SH-SY5Y (cell line): Measurements from ENCODE around the gene CLDN22.

Experiments used
- GATA2 ChIP-seq: IDR thresholded peaks from 2 replicates; pipeline ENCODE4 v1.6.1; 2011; ENCODE audit warnings: mild to moderate bottlenecking, low read depth, low read length
- GATA3 ChIP-seq: IDR thresholded peaks from 2 replicates; pipeline ENCODE4 v1.6.1; 2011; ENCODE audit warnings: low read depth, mild to moderate bottlenecking, low read length, moderate library complexity

CLDN22 gene

DNA sequence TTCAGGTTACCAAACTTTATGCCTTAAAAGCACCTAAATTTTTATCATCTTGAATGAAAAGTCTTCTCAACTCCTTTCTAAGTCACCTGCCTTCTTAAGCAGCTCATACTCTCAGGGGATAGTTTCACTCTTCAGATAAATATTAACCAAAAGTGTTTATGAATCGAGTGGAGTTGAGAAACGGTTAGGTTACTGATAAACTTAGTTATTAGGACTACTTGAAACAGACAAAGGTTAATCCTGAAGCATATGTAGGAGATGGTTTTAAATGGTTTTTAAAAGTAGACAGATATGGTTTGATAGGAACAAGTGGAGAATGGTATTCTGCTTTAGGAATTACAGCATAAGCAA, 32.8 kb downstream of the CLDN22 start:
- TF ChIP-seq GATA2 (no peak), GATA3 (no peak)

- TF ChIP-seq GATA3 (no peak), GATA2 (no peak)
Measured at GRCh38 chr4:183286590-183287308, 33.3 kb downstream of the CLDN22 start.

DNA sequence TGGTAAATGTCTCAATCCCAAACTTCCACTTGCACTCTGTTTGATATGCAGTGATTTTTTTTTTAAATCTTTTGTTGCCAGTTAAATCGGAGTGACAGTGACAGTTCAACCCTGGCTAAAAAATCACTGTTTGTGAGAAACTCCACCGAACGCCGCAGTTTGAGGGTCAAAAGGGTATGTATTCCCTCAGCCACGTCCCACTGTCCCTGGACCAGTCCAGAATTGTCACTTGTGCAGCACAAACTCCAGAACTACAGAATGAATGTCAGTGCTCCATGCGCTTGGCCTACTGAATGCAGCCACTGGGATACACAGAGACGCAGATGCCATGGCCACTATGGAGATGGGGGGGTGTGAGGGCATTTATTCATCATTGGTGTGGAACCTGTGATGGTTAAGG, 34.2 kb downstream of the CLDN22 start:
- TF ChIP-seq GATA2 (no peak), GATA3 (no peak)

- TF ChIP-seq GATA3: no peak
- no peak for TF ChIP-seq GATA2
Measured at GRCh38 chr4:183284965-183285364, 35.1 kb downstream of the CLDN22 start.

- TF ChIP-seq GATA3 (no peak), GATA2 (no peak)
Measured at GRCh38 chr4:183284258-183284785, 35.8 kb downstream of the CLDN22 start.

DNA sequence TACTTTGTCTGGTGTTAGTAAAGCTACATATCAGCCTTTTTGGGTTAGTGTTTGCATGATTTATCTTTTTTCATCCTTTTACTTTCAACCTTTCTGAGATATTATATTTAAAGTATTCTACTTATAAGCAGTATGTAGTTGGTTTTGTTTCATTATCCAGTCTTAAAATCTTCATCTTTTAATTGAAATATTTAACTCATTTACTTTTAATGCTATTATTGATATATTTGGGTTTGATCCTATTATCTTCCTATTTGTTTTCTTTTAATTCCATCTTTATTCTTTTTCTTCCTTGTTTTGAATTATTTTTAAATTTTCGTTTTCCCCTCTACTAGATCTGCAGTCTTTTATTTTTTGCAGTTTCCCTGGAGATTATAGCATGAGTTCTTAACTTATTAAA, 44.0 kb downstream of the CLDN22 start:
- TF ChIP-seq GATA3 (no peak), GATA2 (no peak)

GRCh38 chr4:183272384-183272783, 47.7 kb downstream of the CLDN22 start:
- no peak for TF ChIP-seq GATA3
- no peak for TF ChIP-seq GATA2

DNA sequence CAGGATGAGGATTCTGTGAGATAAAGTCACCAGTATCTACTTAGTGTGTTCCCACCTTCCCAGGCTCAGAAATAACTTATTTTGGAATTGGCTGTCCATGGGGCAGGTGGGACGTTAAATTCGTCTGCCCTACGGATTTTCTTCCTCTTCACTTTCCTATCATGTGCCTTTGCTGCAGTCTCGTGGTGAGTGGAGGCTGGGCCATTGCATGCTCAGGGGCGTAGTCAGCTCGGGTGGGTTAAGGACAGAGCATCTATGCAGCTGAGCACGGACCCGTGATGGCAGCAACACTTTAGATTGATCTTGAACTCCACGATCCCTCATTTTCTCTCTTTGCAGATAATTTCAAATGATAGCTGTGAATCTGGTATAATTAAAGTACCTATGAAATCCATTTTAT, 51.5 kb downstream of the CLDN22 start:
- no peak for TF ChIP-seq GATA2
- TF ChIP-seq GATA3: no peak
